HG02884 (cell line): ENCODE measurements around the gene UQCR10.
A peak's percentile ranks its signal among the peaks of the same experiment; 100 is the strongest.

ENCODE experiments used
- ATAC-seq: cut with Tn5 transposase; IDR thresholded peaks from one replicate; pipeline ENCODE4 v1.9.1; 2021; ENCODE audit warnings: mild to moderate bottlenecking, moderate library complexity; ENCODE audit not compliant: unreplicated experiment

UQCR10 gene

GRCh38 chr22:29758959-29759358, 8.2 kb upstream of the UQCR10 start:
- no peak for ATAC-seq

- no peak for ATAC-seq
Observed at GRCh38 chr22:29762263-29762662, 4.9 kb upstream of the UQCR10 start.

GRCh38 chr22:29765905-29766631, 1.1 kb upstream of the UQCR10 start:
- no peak for ATAC-seq

GRCh38 chr22:29766632-29767170, 468 bp upstream of the UQCR10 start, which contains the start of gene ZMAT5:
TSS of gene ZMAT5 (minus strand) at chr22:29767007. CDS start at chr22:29748544, 18,463 bp downstream.
- peak; percentile 78 for ATAC-seq

- ATAC-seq, result no peak
Observed at GRCh38 chr22:29768052-29768693, 1.0 kb downstream of the UQCR10 start.

- ATAC-seq, result no peak
Observed at GRCh38 chr22:29769723-29770321, 2.7 kb downstream of the UQCR10 start.

GRCh38 chr22:29772170-29772641, 5.0 kb downstream of the UQCR10 start:
- ATAC-seq, result no peak

- ATAC-seq, result no peak
Observed at GRCh38 chr22:29773233-29773632, 6.1 kb downstream of the UQCR10 start.

GRCh38 chr22:29780220-29780619, 13.1 kb downstream of the UQCR10 start:
- no peak for ATAC-seq

- no peak for ATAC-seq
Observed at GRCh38 chr22:29780748-29781676, 13.8 kb downstream of the UQCR10 start.

GRCh38 chr22:29782061-29782845, 15.1 kb downstream of the UQCR10 start:
- ATAC-seq, result no peak

GRCh38 chr22:29784451-29785361, 17.5 kb downstream of the UQCR10 start:
- no peak for ATAC-seq

GRCh38 chr22:29786031-29786430, 18.9 kb downstream of the UQCR10 start:
- ATAC-seq, result no peak

GRCh38 chr22:29787371-29787980, 20.3 kb downstream of the UQCR10 start:
- no peak for ATAC-seq

GRCh38 chr22:29788339-29789279, 21.4 kb downstream of the UQCR10 start:
- no peak for ATAC-seq

GRCh38 chr22:29790061-29790460, 22.9 kb downstream of the UQCR10 start:
- no peak for ATAC-seq

- ATAC-seq, result no peak
Observed at GRCh38 chr22:29793396-29793795, 26.2 kb downstream of the UQCR10 start.
